Prostate gland (tissue), 2 donors: Measurements from ENCODE around the gene SHCBP1. TPM values are rescaled to one million over a fixed set of nuclear protein-coding genes. Genes with fewer than 3 reads are reported as not detected.

Experiments
- DNase-seq: peaks from one replicate; pipeline ENCODE4 v3.0.0-alpha.2; 2019; ENCODE audit warnings: low spot score
- H3K27ac ChIP-seq, 2 donors: fragments of 200-600 bp; sonication (generic); 2 replicates each; pipeline ENCODE4 v1.5.1; 2017 to 2019
- H3K27me3 ChIP-seq: fragments of 200-600 bp; sonication (generic); replicated peaks from 2 replicates; pipeline ENCODE4 v1.5.1; 2019; ENCODE audit not compliant: insufficient read depth
- H3K36me3 ChIP-seq, 2 donors: fragments of 200-600 bp; sonication (generic); 1 replicate in 1 of 2; 2 replicates in 1 of 2; pipeline versions ENCODE4 v1.5.1 to v1.8.1; 2017 to 2019
- H3K4me1 ChIP-seq: fragments of 200-600 bp; sonication (generic); replicated peaks from 2 replicates; pipeline ENCODE4 v1.5.1; 2019
- H3K4me3 ChIP-seq, 2 donors: fragments of 200-600 bp; sonication (generic); 2 replicates each; pipeline ENCODE4 v1.5.1; 2017 to 2019
- H3K9me3 ChIP-seq: fragments of 200-600 bp; sonication (generic); 2 replicates; pipeline ENCODE4 v1.5.1; 2017
- CTCF ChIP-seq, 4 experiments: fragments of 200-600 bp in 2 of 4; fragments of 450-650 bp in 2 of 4; sonication (generic) in 2 of 4; IDR thresholded peaks; 1 replicate in 3 of 4; 2 replicates in 1 of 4; pipeline ENCODE4 v1.5.1; 2016 to 2019; ENCODE audit warnings: antibody characterized with exemption in 4 of 4, mild to moderate bottlenecking in 2 of 4, moderate library complexity in 2 of 4
- POLR2A ChIP-seq: fragments of 450-650 bp; IDR thresholded peaks from one replicate; pipeline ENCODE4 v1.6.1; 2016; ENCODE audit warnings: antibody characterized with exemption, mild to moderate bottlenecking
- POLR2AphosphoS5 ChIP-seq: sonication (generic); formaldehyde crosslinking; IDR thresholded peaks from one replicate; pipeline ENCODE4 v1.6.1; 2017; ENCODE audit warnings: antibody characterized with exemption
- WGBS: methylation state at CpG from one replicate; pipeline ENCODE4 v1.1.5; 2018; 5-methylcytosine and 5-hydroxymethylcytosine counted together
- intact Hi-C: fragments of 100-400 bp; cut with DNase I; formaldehyde crosslinking; loops from one replicate; pipeline ENCODE4 v1.14.2; 2022
- total RNA-seq, 2 donors: library from RNA; depleted of rRNA; stranded (reverse); fragments of >200 nt; gene quantifications; one replicate each; pipeline ENCODE4 v1.1.0, GENCODE V29; 2016

Gene SHCBP1
- total RNA-seq, 2 donors from 2014 or later = 0.77 to 5.6 TPM

GRCh38 chr16:46621934-46622676 is 926 bp upstream of the SHCBP1 start:
- Histone ChIP-seq H3K4me3 (no peak overlapping the region), H3K4me1 (no peaks in the 10 kb centered on the region), H3K27me3 (no peaks in the 10 kb centered on the region), H3K27ac (no peak overlapping the region), H3K9me3 (no peaks in the 10 kb centered on the region), H3K36me3 (no peaks in the 10 kb centered on the region)
- WGBS = 88% methylated on average over 7 of the region's 7 CpGs
- intact Hi-C loops = no loop called here
- TF ChIP-seq CTCF (IDR thresholded peaks at IDR 0.05) (no peak), POLR2A (no peak), POLR2AphosphoS5 (no peak)
- DNase-seq = no peak

GRCh38 chr16:46620266-46621005 is 743 bp downstream of the SHCBP1 start:
- DNase-seq = no peak
- H3K9me3 ChIP-seq = no peaks in the 10 kb centered on the region
- intact Hi-C loops = no loop called here
- no peaks in the 10 kb centered on the region for H3K27me3 ChIP-seq
- H3K4me3 ChIP-seq = peak overlapping the region; percentile 29 to 35
- no peaks in the 10 kb centered on the region for H3K36me3 ChIP-seq
- H3K27ac ChIP-seq = no peak overlapping the region
- H3K4me1 ChIP-seq = no peaks in the 10 kb centered on the region
- 5% methylated on average over 11 of the region's 11 CpGs for WGBS
- TF ChIP-seq POLR2AphosphoS5 (no peak), CTCF (IDR thresholded peaks at IDR 0.05) (no peak), POLR2A (no peak)

GRCh38 chr16:46618516-46618915 is 2.7 kb downstream of the SHCBP1 start:
- no peak overlapping the region for H3K27ac ChIP-seq
- TF ChIP-seq POLR2A (no peak), POLR2AphosphoS5 (no peak), CTCF (IDR thresholded peaks at IDR 0.05) (no peak)
- DNase-seq = no peak
- intact Hi-C loops = no loop called here
- no peaks in the 10 kb centered on the region for H3K27me3 ChIP-seq
- WGBS = 91% methylated on average over 4 of the region's 4 CpGs
- no peak overlapping the region for H3K4me3 ChIP-seq
- H3K4me1 ChIP-seq = no peaks in the 10 kb centered on the region
- H3K36me3 ChIP-seq = no peaks in the 10 kb centered on the region
- no peaks in the 10 kb centered on the region for H3K9me3 ChIP-seq

- Histone ChIP-seq H3K27me3 (no peaks in the 10 kb centered on the region), H3K27ac (no peak overlapping the region), H3K4me3 (no peak overlapping the region), H3K4me1 (no peaks in the 10 kb centered on the region), H3K36me3 (no peaks in the 10 kb centered on the region), H3K9me3 (no peaks in the 10 kb centered on the region)
- TF ChIP-seq POLR2A (no peak), CTCF (IDR thresholded peaks at IDR 0.05) (no peak), POLR2AphosphoS5 (no peak)
- intact Hi-C loops = no loop called here
- WGBS = 59% methylated on average over 4 of the region's 4 CpGs
- DNase-seq = no peak
Observed at GRCh38 chr16:46614006-46614405, 7.2 kb downstream of the SHCBP1 start.
